ENCODE data around the gene AICDA. TPM values are rescaled to one million over a fixed set of nuclear protein-coding genes. Genes with fewer than 3 reads are reported as not detected.
"Not testable (repeated sequence)": the region's sequence is repeated elsewhere in the genome, so short reads cannot be mapped to it uniquely, and the experiment has no call there.

The AICDA gene
- total RNA-seq, 1 donor from 2014 or later: not detected

DNA sequence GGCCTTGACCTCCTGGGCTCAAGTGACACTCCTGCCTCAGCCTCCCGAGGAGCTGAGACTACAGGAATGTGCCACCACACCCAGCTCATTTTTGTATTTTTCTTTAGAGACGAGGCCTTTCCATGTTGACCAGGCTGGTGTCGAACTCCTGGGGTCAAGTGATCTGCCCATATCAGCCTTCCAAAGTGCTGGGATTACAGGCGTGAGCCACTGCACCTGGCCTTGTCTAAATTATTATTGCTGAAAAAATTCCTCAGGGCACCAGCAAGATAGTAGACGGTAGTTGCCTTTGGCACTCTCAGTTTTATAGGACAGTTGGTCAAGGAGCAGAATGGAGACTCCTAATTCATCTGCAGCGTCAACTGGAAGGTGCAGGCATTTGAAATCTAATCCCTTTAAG lies 2.5 kb upstream of the AICDA start:
- DNase-seq (ENCODE audit: low spot score) (no peak), ATAC-seq (no peak)

DNA sequence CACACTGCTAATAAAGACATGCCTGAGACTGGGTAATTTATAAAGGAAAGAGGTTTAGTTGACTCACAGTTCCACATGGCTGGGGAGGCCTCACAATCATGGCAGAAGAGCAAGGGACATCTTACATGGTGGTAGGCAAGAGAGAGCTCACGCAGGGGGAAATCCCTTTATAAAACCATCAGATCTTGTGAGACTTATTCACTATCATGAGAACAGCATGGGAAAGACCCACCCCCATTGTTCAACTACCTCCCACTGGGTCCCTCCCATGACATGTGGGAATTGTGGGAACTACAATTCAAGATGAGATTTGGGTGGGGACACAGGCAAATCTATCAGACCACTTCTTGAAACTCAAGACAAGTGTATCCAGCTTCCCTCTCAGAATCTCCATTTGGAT lies 1.2 kb upstream of the AICDA start:
- not testable (repeated sequence) for ATAC-seq; DNase-seq (ENCODE audit: low spot score)

- ATAC-seq: peak; percentile 95
- DNase-seq (ENCODE audit: low spot score): no peak
Observed at GRCh38 chr12:8609061-8609570, 3.5 kb downstream of the AICDA start.

DNA sequence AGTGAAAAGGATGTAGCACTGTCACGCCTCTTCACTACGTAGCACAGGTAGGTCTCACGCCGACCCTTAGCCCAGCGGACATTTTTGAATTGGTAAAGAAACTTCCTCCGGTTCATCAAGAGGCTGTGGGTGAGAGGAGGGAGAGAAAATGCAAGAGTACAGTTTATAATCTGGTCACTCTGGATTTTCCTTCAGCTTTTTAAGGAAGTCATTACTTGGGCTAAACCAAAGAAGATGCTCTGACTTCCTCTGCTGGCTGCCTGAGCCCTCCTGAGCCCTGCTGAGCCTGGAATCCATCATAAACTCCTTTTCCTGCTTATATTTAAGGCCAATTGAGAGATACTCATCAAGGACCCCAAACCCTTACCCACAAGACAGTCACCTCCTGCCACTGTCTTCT lies 5.8 kb downstream of the AICDA start:
- no peak for DNase-seq (ENCODE audit: low spot score)

DNA sequence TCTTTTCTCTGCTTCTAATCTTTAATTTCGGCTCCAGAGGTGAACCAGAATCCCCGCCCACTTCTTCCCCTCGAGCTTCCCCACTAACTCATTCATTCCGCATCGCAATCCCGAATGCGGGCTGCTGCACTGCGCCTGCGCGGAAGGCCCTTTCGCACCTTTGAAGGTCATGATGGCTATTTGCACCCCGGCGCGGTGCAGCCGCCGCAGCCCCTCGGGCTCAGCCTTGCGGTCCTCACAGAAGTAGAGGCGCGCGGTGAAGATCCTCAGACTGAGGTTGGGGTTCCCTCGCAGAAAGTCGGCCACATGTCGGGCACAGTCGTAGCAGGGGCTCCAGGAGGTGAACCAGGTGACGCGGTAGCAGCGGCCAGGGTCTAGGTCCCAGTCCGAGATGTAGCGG lies 7.6 kb downstream of the AICDA start:
- ATAC-seq: no peak
- no peak for DNase-seq (ENCODE audit: low spot score)

More for the DNA sequence above, 5.8 kb downstream of the AICDA start:
- ATAC-seq: no peak

DNA sequence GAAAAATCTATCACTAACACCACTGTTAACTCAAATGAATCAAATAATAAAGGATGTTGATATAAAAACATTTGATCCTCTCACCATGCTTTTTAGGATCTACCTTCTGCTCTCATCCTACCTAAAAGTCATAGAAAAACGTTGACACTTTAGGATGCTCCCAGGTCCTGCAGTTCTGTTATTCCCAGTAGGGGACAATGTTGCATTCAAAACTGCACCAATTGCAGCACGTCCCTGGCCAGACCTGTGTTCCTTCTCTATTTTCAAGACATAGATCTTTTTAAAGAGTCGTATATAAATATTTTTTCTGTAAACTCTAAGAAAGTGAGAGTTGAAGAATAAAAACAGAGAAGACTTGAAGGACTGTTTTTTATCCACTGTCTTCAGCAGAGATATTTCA lies 8.8 kb downstream of the AICDA start:
- DNase-seq (ENCODE audit: low spot score) (no peak), ATAC-seq (no peak)

- DNase-seq (ENCODE audit: low spot score): no peak
- no peak for ATAC-seq
Observed at GRCh38 chr12:8603286-8603685, 9.4 kb downstream of the AICDA start.

GRCh38 chr12:8596561-8596960 lies 16.1 kb downstream of the AICDA start:
- ATAC-seq (no peak), DNase-seq (ENCODE audit: low spot score) (no peak)

DNA sequence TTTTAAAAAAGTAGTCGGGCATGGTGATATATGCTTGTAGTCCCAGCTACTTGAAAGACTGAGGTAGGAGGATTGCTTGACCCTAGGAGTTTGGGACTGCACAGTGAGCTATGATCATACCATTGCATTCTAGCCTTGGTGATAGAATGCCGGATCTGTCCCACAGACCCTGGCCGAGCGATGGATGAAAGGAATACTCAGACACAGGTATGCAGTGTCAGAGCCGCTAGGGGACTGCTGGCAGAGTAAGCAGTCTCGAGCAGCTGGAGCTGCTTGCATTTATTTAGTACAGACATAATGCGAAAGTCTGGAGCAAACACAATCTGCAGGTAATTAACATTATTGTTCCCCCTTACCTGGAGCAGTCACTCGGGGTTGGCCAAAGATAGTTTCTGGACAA lies 18.6 kb downstream of the AICDA start:
- no peak for ATAC-seq
- DNase-seq (ENCODE audit: low spot score): no peak

GRCh38 chr12:8593246-8593645 lies 19.4 kb downstream of the AICDA start:
- no peak for ATAC-seq

GRCh38 chr12:8590842-8591545 lies 21.7 kb downstream of the AICDA start:
- peak; percentile 90 for ATAC-seq
- DNase-seq (ENCODE audit: low spot score): no peak

More at GRCh38 chr12:8593246-8593645, 19.4 kb downstream of the AICDA start:
- DNase-seq (ENCODE audit: low spot score): no peak

GRCh38 chr12:8589679-8590078 lies 23.0 kb downstream of the AICDA start:
- ATAC-seq: no peak
- no peak for DNase-seq (ENCODE audit: low spot score)

GRCh38 chr12:8584478-8584877 lies 28.2 kb downstream of the AICDA start:
- not testable (repeated sequence) for DNase-seq (ENCODE audit: low spot score); ATAC-seq

GRCh38 chr12:8584004-8584403 lies 28.7 kb downstream of the AICDA start:
- ATAC-seq: no peak
- no peak for DNase-seq (ENCODE audit: low spot score)

- DNase-seq (ENCODE audit: low spot score): no peak
Observed at GRCh38 chr12:8581098-8581784, 31.4 kb downstream of the AICDA start.

DNA sequence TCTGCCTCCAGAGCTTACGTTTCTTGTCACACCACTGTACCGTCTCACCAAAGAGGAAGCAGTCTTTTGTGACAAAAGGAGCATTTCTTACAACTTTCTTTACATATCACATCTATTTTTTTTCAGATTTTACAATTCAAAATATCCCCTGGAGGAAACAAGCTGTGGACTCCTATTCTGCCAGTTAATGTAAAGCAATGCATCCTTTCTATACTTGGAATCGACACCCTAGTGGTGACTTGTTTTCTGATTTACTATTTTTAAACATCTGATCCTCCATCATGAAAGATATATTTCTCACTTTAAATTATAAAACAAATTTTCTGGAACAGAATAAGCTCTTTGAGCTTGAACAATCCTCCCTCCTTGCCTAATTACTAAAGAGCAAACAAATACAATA lies 34.8 kb downstream of the AICDA start:
- ATAC-seq (no peak), DNase-seq (ENCODE audit: low spot score) (no peak)

More at GRCh38 chr12:8581098-8581784, 31.4 kb downstream of the AICDA start:
- peak; percentile 76 for ATAC-seq

DNA sequence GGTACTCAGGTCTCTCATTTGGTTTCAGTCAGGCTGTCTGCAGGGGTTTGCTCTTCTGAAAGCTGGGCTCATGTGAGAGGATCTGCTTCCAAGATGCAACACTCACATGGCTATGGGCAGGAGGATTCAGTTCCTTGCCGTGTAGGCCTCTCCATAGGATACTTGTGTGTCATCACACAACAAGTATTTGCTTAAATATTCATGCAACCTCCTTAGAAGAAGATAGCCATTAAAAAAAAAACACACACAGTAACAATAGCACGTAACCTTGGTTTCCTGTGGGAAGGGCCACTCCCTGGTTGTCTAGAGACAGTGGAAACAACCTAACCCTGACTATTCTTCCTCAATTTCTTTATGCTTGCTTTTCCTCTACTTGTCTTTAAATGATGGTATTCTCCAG lies 40.2 kb downstream of the AICDA start:
- DNase-seq (ENCODE audit: low spot score): no peak
- peak; percentile 12 for ATAC-seq

GRCh38 chr12:8566525-8566924 lies 46.1 kb downstream of the AICDA start:
- ATAC-seq: no peak
- no peak for DNase-seq (ENCODE audit: low spot score)

GRCh38 chr12:8566052-8566451 lies 46.6 kb downstream of the AICDA start:
- DNase-seq (ENCODE audit: low spot score); ATAC-seq: not testable (repeated sequence)

- DNase-seq (ENCODE audit: low spot score) (no peak), ATAC-seq (no peak)
Observed at GRCh38 chr12:8564656-8565055, 48.0 kb downstream of the AICDA start.

DNA sequence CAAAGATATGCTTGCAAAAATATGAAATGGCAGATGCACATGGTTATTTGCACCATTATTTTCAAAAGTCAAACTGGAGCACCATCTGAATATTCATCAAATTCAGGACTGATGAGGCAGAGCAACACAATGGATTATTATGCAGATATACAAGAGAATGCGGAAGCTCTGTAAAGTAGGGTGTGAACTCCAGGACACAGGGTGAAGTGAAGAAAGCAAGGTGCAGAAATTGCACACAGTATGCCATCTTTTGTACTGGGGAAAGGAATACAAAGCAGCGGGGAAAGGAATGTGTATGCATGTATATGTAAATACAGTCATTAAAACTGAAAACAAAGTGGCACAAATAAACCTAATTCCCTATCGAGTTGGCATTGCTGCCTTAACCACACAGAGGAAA lies 49.3 kb downstream of the AICDA start:
- ATAC-seq (no peak), DNase-seq (ENCODE audit: low spot score) (no peak)

DNA sequence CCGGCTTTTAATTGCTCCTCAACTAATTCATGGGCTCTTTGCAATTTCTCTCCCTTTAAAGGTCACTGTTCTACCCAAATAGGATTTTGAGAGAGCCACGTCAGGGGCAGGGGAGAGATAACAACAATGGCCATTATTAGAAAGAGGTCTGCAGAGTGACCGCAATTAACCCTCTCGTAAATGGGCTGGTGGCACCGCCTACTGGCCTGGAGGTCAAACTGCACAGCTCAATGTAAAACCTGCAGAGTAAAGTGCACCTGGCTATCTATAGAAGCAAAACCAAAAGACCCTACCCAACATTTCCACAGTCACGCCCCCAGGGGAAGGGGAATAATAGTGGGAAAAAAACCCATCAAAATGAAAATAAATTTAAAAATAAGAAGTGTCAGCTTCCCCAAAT lies 50.3 kb downstream of the AICDA start:
- DNase-seq (ENCODE audit: low spot score) (no peak), ATAC-seq (no peak)
